OCI-LY7 (cell line): ENCODE data around the gene THRA. TPM values are rescaled to one million over a fixed set of nuclear protein-coding genes. Genes with fewer than 3 reads are reported as not detected.

ENCODE experiments used
- BruUV-seq: library from RNA; stranded (reverse); fragments of 400-500 nt; replicated peaks from 2 replicates; lab custom pipeline; 2021; lab: Mats Ljungman, UMichigan
- CTCF ChIA-PET: fragments of 300-600 bp; sonication (Branson Sonifier 250); formaldehyde crosslinking; loops from one replicate; lab custom pipeline; 2022; ENCODE audit warnings: antibody characterized with exemption; ENCODE audit not compliant: unreplicated experiment; lab: Charles Lee
- POLR2A ChIA-PET: fragments of 300-600 bp; sonication (Branson Sonifier 250); formaldehyde crosslinking; loops from one replicate; lab custom pipeline; 2022; ENCODE audit warnings: antibody characterized with exemption; lab: Charles Lee
- DNase-seq: peaks from one replicate; pipeline ENCODE4 v3.0.0-alpha.2; 2015; ENCODE audit warnings: low spot score
- H2AFZ ChIP-seq: fragments of 200-600 bp; sonication (generic), shearing (Covaris generic); 2 replicates; pipeline ENCODE4 v1.6.1; 2014; ENCODE audit warnings: mild to moderate bottlenecking, antibody characterized with exemption, low read length, moderate library complexity
- H3K27ac ChIP-seq: fragments of 200-600 bp; sonication (generic); 2 replicates; pipeline ENCODE4 v1.5.1; 2014; ENCODE audit warnings: mixed run types, low read depth, mild to moderate bottlenecking, moderate library complexity, low read length, inconsistent platforms; ENCODE audit not compliant: poor library complexity, severe bottlenecking
- H3K36me3 ChIP-seq: fragments of 200-600 bp; sonication (generic); 2 replicates; pipeline ENCODE4 v1.6.1; 2014; ENCODE audit warnings: mild to moderate bottlenecking, antibody characterized with exemption, low read length, moderate library complexity, mixed read lengths; ENCODE audit not compliant: insufficient read depth
- H3K4me1 ChIP-seq: fragments of 200-600 bp; sonication (generic); 2 replicates; pipeline ENCODE4 v1.5.1; 2014; ENCODE audit warnings: mild to moderate bottlenecking, low read length; ENCODE audit not compliant: insufficient read depth, poor library complexity, severe bottlenecking
- H3K4me2 ChIP-seq: fragments of 200-600 bp; sonication (generic); 2 replicates; pipeline ENCODE4 v1.6.1; 2014; ENCODE audit warnings: mild to moderate bottlenecking, low read length
- H3K4me3 ChIP-seq: fragments of 200-600 bp; sonication (generic); 2 replicates; pipeline ENCODE4 v1.5.1; 2014; ENCODE audit warnings: mild to moderate bottlenecking, low read depth, low read length; ENCODE audit not compliant: poor library complexity, severe bottlenecking
- H3K79me2 ChIP-seq: fragments of 200-600 bp; sonication (generic); 2 replicates; pipeline ENCODE4 v1.6.1; 2016; ENCODE audit warnings: low read depth, mild to moderate bottlenecking, low read length, moderate library complexity, mixed read lengths; ENCODE audit not compliant: insufficient read depth
- H3K9me2 ChIP-seq: fragments of 200-600 bp; sonication (generic); 2 replicates; pipeline ENCODE4 v1.6.1; 2016; ENCODE audit warnings: mild to moderate bottlenecking, low read length, mixed read lengths; ENCODE audit not compliant: insufficient read depth
- H3K9me3 ChIP-seq: fragments of 200-600 bp; sonication (generic); 2 replicates; pipeline ENCODE4 v1.6.1; 2014; ENCODE audit warnings: mild to moderate bottlenecking, mixed run types, low read length, mixed read lengths
- H4K20me1 ChIP-seq: fragments of 200-600 bp; sonication (generic); 2 replicates; pipeline ENCODE4 v1.6.1; 2014; ENCODE audit warnings: mild to moderate bottlenecking, antibody characterized with exemption, low read length, moderate library complexity, mixed read lengths; ENCODE audit not compliant: insufficient read depth
- CTCF ChIP-seq: fragments of 200-600 bp; sonication (generic); conservative IDR thresholded peaks from 2 replicates; pipeline ENCODE4 v1.5.1; 2014; ENCODE audit warnings: mild to moderate bottlenecking, antibody characterized with exemption, low read length, moderate library complexity, mixed read lengths
- EZH2phosphoT487 ChIP-seq: fragments of 200-600 bp; sonication (generic); IDR thresholded peaks from 2 replicates; pipeline ENCODE4 v1.6.1; 2018; ENCODE audit warnings: low read depth, borderline replicate concordance, mild to moderate bottlenecking, mixed run types, antibody characterized with exemption, low read length, moderate library complexity, mixed read lengths
- intact Hi-C: fragments of 100-400 bp; cut with micrococcal nuclease; formaldehyde crosslinking; loops from one replicate; pipeline ENCODE4 v1.10.0; 2022; ENCODE audit not compliant: unreplicated experiment
- total RNA-seq, 2 experiments: library from RNA; depleted of rRNA in 1 of 2; stranded (reverse); fragments of >200 nt in 1 of 2; shearing (Covaris generic) in 1 of 2; gene quantifications; 2 replicates each; pipeline ENCODE4 v1.2.3, GENCODE V29; 2014 to 2022

THRA gene
- total RNA-seq, 2 experiments from 2014 or later: 3.9 to 9.3 TPM

GRCh38 chr17:40017422-40018080 is 45.2 kb upstream of the THRA start:
- no peak for TF ChIP-seq EZH2phosphoT487
- no peak for TF ChIP-seq CTCF
- CTCF ChIA-PET: no interaction called here
- Histone ChIP-seq H3K9me3 (no peaks in the 10 kb centered on the region), H3K4me3 (no peak overlapping the region), H3K9me2 (no peaks in the 10 kb centered on the region), H3K4me2 (no peak overlapping the region), H4K20me1 (no peaks in the 10 kb centered on the region), H3K4me1 (no peaks in the 10 kb centered on the region), H2AFZ (no peak overlapping the region), H3K36me3 (peaks cover 25% of the 10 kb centered on the region), H3K79me2 (no peaks in the 10 kb centered on the region), H3K27ac (no peak overlapping the region)
- DNase-seq: no peak
- POLR2A ChIA-PET: no interaction called here
- BruUV-seq: no TSS peak
- intact Hi-C loops: no loop called here

GRCh38 chr17:40018211-40019121 is 44.3 kb upstream of the THRA start:
- H3K4me2 ChIP-seq: no peak overlapping the region
- ChIA-PET CTCF (no interaction called here), POLR2A (interaction anchor here (1.0 kb wide), 1 partner anchor 43 kb away, joined by 3 read pairs; no protein-coding TSS in a partner anchor)
- peaks cover 32% of the 10 kb centered on the region for H3K36me3 ChIP-seq
- BruUV-seq: no TSS peak
- no peaks in the 10 kb centered on the region for H4K20me1 ChIP-seq
- intact Hi-C loops: no loop called here
- no peak overlapping the region for H3K4me3 ChIP-seq
- H3K9me2 ChIP-seq: no peaks in the 10 kb centered on the region
- no peak for TF ChIP-seq CTCF
- TF ChIP-seq EZH2phosphoT487: no peak
- no peaks in the 10 kb centered on the region for H3K9me3 ChIP-seq
- no peak overlapping the region for H2AFZ ChIP-seq
- no peak for DNase-seq
- no peaks in the 10 kb centered on the region for H3K4me1 ChIP-seq
- H3K79me2 ChIP-seq: no peaks in the 10 kb centered on the region
- H3K27ac ChIP-seq: no peak overlapping the region
